HCT116 (cell line): ENCODE measurements around the gene CHST11. TPM values are rescaled to one million over a fixed set of nuclear protein-coding genes. Genes with fewer than 3 reads are reported as not detected.
A peak's percentile ranks its signal among the peaks of the same experiment; 100 is the strongest.

Experiments
- ATAC-seq: fragments of 200-7000 bp; cut with Tn5 transposase; 2 replicates; pipeline ENCODE4 v1.9.1; 2020; ENCODE audit warnings: mild to moderate bottlenecking, moderate library complexity
- BruUV-seq: library from RNA; stranded (reverse); fragments of 400-500 nt; replicated peaks from 2 replicates; lab custom pipeline; 2021; lab: Mats Ljungman, UMichigan
- CTCF ChIA-PET: fragments of 300-600 bp; sonication (Branson Sonifier 250); formaldehyde crosslinking; loops from one replicate; lab custom pipeline; 2021; ENCODE audit warnings: antibody characterized with exemption; lab: Charles Lee
- POLR2A ChIA-PET: fragments of 300-600, 350-600 bp; sonication (Branson Sonifier 250); formaldehyde crosslinking; loops from one replicate; lab custom pipeline; 2021; ENCODE audit warnings: antibody characterized with exemption; lab: Charles Lee
- RAD21 ChIA-PET, 2 experiments: fragments of 300-600 bp; sonication (Branson Sonifier 250); formaldehyde crosslinking; loops; one replicate each; lab custom pipeline; 2023; ENCODE audit warnings: low total read pairs in 2 of 2; ENCODE audit not compliant: uncharacterized antibody in 2 of 2, unreplicated experiment in 2 of 2, low non-redundant PET in 1 of 2; lab: Charles Lee
- DNase-seq: peaks from one replicate; pipeline ENCODE4 v3.0.0-alpha.2; 2010; ENCODE audit warnings: low read depth, low spot score
- H2AFZ ChIP-seq: fragments of 200-600 bp; shearing (Covaris generic), sonication (generic); 2 replicates; pipeline ENCODE4 v1.6.1; 2017; ENCODE audit warnings: low read depth, mixed run types, mixed read lengths, antibody characterized with exemption, low read length; ENCODE audit not compliant: poor library complexity, severe bottlenecking
- H3K27ac ChIP-seq: 2 replicates; pipeline ENCODE4 v1.5.1; 2012; ENCODE audit warnings: low read depth, low read length
- H3K27me3 ChIP-seq: fragments of 200-600 bp; sonication (generic); 2 replicates; pipeline ENCODE4 v1.6.1; 2016; ENCODE audit warnings: mixed run types, low read length, mixed read lengths; ENCODE audit not compliant: insufficient read depth
- H3K36me3 ChIP-seq, 2 experiments: fragments of 200-500 bp in 1 of 2; fragments of 200-600 bp in 1 of 2; sonication (Bioruptor generic) in 1 of 2; sonication (generic) in 1 of 2; 2 replicates each; pipeline versions ENCODE4 v1.5.1 to v1.6.1; 2014 to 2016; ENCODE audit warnings: low read length in 2 of 2, inconsistent platforms in 1 of 2, mixed read lengths in 1 of 2, mixed run types in 1 of 2; ENCODE audit not compliant: insufficient read depth in 2 of 2, control insufficient read depth in 1 of 2
- H3K4me1 ChIP-seq, 2 experiments: fragments of 200-600 bp in 1 of 2; sonication (generic) in 1 of 2; 2 replicates each; pipeline versions ENCODE4 v1.5.1 to v1.6.1; 2012 to 2017; ENCODE audit warnings: low read length in 2 of 2, inconsistent platforms in 1 of 2, mild to moderate bottlenecking in 1 of 2, mixed read lengths in 1 of 2, mixed run types in 1 of 2, moderate library complexity in 1 of 2; ENCODE audit not compliant: insufficient read depth in 2 of 2, control insufficient read depth in 1 of 2
- H3K4me2 ChIP-seq: fragments of 200-600 bp; sonication (generic); 2 replicates; pipeline ENCODE4 v1.6.1; 2017; ENCODE audit warnings: mixed run types, low read length, mixed read lengths
- H3K4me3 ChIP-seq, 2 experiments: fragments of 200-600 bp in 1 of 2; sonication (generic) in 1 of 2; replicated peaks in 1 of 2; 2 replicates each; pipeline ENCODE4 v1.5.1; 2011 to 2016; ENCODE audit warnings: low read length in 2 of 2, control low read depth in 1 of 2, low read depth in 1 of 2, mild to moderate bottlenecking in 1 of 2, mixed read lengths in 1 of 2, mixed run types in 1 of 2
- H3K79me2 ChIP-seq: fragments of 200-600 bp; sonication (generic); 2 replicates; pipeline ENCODE4 v1.6.1; 2017; ENCODE audit warnings: mild to moderate bottlenecking, mixed run types, low read length, moderate library complexity, mixed read lengths; ENCODE audit not compliant: insufficient read depth
- H3K9ac ChIP-seq: fragments of 200-600 bp; sonication (generic); 2 replicates; pipeline ENCODE4 v1.6.1; 2016; ENCODE audit warnings: low read length, mixed read lengths
- H3K9me2 ChIP-seq: fragments of 200-600 bp; sonication (generic), shearing (Covaris generic); 2 replicates; pipeline ENCODE4 v1.6.1; 2017; ENCODE audit warnings: mixed run types, mild to moderate bottlenecking, moderate library complexity; ENCODE audit not compliant: insufficient read depth
- H3K9me3 ChIP-seq, 2 experiments: fragments of 200-500 bp in 1 of 2; fragments of 200-600 bp in 1 of 2; sonication (Bioruptor generic) in 1 of 2; sonication (generic) in 1 of 2; 2 replicates each; pipeline ENCODE4 v1.6.1; 2014 to 2017; ENCODE audit warnings: low read length in 2 of 2, mixed read lengths in 2 of 2, inconsistent platforms in 1 of 2, low read depth in 1 of 2, mild to moderate bottlenecking in 1 of 2, mixed run types in 1 of 2, moderate library complexity in 1 of 2; ENCODE audit not compliant: control insufficient read depth in 1 of 2, insufficient read depth in 1 of 2
- H4K20me1 ChIP-seq: fragments of 200-600 bp; sonication (generic), shearing (Covaris generic); 2 replicates; pipeline ENCODE4 v1.6.1; 2017; ENCODE audit warnings: mixed run types, mild to moderate bottlenecking, moderate library complexity; ENCODE audit not compliant: insufficient read depth
- CEBPB ChIP-seq: IDR thresholded peaks from 2 replicates; pipeline ENCODE4 v1.6.1; 2012; ENCODE audit warnings: low read depth
- ELF1 ChIP-seq: IDR thresholded peaks from 2 replicates; pipeline ENCODE4 v1.6.1; 2012; ENCODE audit warnings: low read depth, borderline replicate concordance
- EZH2 ChIP-seq: fragments of 200-600 bp; sonication (generic); IDR thresholded peaks from 2 replicates; pipeline ENCODE4 v1.6.1; 2017; ENCODE audit warnings: antibody characterized with exemption, mixed run types
- FOSL1 ChIP-seq: IDR thresholded peaks from 2 replicates; pipeline ENCODE4 v1.6.1; 2012; ENCODE audit warnings: low read depth
- POLR2A ChIP-seq: IDR thresholded peaks from 2 replicates; pipeline ENCODE4 v1.7.0; 2011; ENCODE audit warnings: borderline replicate concordance; ENCODE audit not compliant: insufficient read depth, insufficient read length; ENCODE audit errors: extremely low read depth
- POLR2AphosphoS5 ChIP-seq: IDR thresholded peaks from 2 replicates; pipeline ENCODE4 v1.6.1; 2011; ENCODE audit warnings: mild to moderate bottlenecking, low read depth, low read length, moderate library complexity
- SIN3A ChIP-seq: IDR thresholded peaks from 2 replicates; pipeline ENCODE4 v1.6.1; 2012; ENCODE audit warnings: low read depth
- SP1 ChIP-seq: IDR thresholded peaks from 2 replicates; pipeline ENCODE4 v1.6.1; 2012; ENCODE audit warnings: low read depth
- TCF7L2 ChIP-seq: IDR thresholded peaks from 2 replicates; pipeline ENCODE4 v1.7.0; 2011; ENCODE audit warnings: borderline replicate concordance, inconsistent platforms; ENCODE audit not compliant: insufficient read depth, insufficient read length; ENCODE audit errors: extremely low read depth
- ZNF274 ChIP-seq: fragments of 200-500 bp; sonication (Bioruptor generic); IDR thresholded peaks from 2 replicates; pipeline ENCODE4 v1.6.1; 2014; ENCODE audit warnings: mild to moderate bottlenecking, low read depth, low read length, inconsistent platforms
- intact Hi-C: fragments of 100-400 bp; cut with micrococcal nuclease; formaldehyde crosslinking; loops from 2 replicates; pipeline ENCODE4 v1.10.0; 2022
- total RNA-seq: library from RNA; stranded (reverse); gene quantifications from one replicate; pipeline ENCODE4 v1.2.1, GENCODE V29; 2021; ENCODE audit not compliant: unreplicated experiment
- TF ChIP-seq, protein P1 (sequence below): IDR thresholded peaks from 2 replicates; pipeline ENCODE4 v1.6.1; 2012
- TF ChIP-seq, protein P2 (sequence below), 3 experiments: fragments of 200-600 bp in 1 of 3; sonication (generic) in 1 of 3; IDR thresholded peaks in 2 of 3; conservative IDR thresholded peaks in 1 of 3; 2 replicates each; pipeline ENCODE4 v1.5.1; 2012 to 2017; ENCODE audit warnings: low read depth in 2 of 3, low read length in 2 of 3, antibody characterized with exemption in 1 of 3, borderline replicate concordance in 1 of 3, control low read depth in 1 of 3, mild to moderate bottlenecking in 1 of 3, mixed read lengths in 1 of 3, mixed run types in 1 of 3, moderate library complexity in 1 of 3; ENCODE audit not compliant: insufficient read depth in 1 of 3

CHST11 gene
- total RNA-seq, 1 experiment from 2014 or later = 10.1 TPM

DNA sequence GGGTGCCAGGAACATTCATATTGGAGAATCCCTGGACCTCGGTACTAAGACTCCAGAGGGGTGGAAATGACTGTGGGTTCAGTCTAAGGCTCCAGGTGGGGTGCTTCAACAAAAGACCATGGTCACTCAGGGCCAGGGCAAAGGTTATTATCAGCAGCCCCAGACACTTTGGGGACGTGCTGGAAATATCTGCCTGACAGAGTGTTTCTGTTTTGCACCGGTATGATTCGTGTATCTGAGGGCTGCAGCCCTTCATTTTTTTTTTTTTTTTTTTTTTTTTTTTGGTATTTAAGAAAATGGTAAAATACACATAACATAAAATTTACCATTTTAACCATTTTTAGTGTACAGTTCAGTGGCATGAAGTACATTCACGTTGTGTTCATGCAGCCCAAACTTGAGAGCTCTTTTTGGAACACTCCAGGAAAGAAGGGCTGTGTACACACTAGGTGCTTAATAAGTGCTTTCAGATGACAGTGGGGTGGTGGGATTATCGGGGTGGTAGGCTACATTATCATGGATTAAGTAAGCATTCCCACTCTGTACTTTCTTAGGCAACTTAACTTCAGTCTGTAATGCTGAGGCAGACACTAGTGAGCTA lies 120.3 kb downstream of the CHST11 start:
- Histone ChIP-seq H3K36me3 (no peaks in the 10 kb centered on the region), H3K4me3 (no peak overlapping the region), H3K9me2 (no peaks in the 10 kb centered on the region), H3K9me3 (no peaks in the 10 kb centered on the region), H4K20me1 (no peaks in the 10 kb centered on the region), H3K79me2 (no peaks in the 10 kb centered on the region), H2AFZ (no peak overlapping the region), H3K27me3 (no peaks in the 10 kb centered on the region), H3K27ac (no peak overlapping the region), H3K4me2 (no peak overlapping the region), H3K9ac (no peak overlapping the region), H3K4me1 (peaks cover 4 to 46% of the 10 kb centered on the region in 2 experiments; a peak in 3 of 4 replicates)
- ATAC-seq = no peak
- POLR2A ChIA-PET = interaction anchor here (0.7 kb wide), 2 partner anchors 94 to 178 kb away, joined by 3 to 5 read pairs; no protein-coding TSS in a partner anchor
- CTCF ChIA-PET = no interaction called here
- RAD21 ChIA-PET = no interaction called here
- intact Hi-C loops = no loop called here
- DNase-seq = no peak
- TF ChIP-seq POLR2A (no peak), TCF7L2 (no peak), FOSL1 (no peak), ELF1 (no peak), POLR2AphosphoS5 (no peak), EZH2 (no peak), SIN3A (no peak)
- TF ChIP-seq, protein P1, sequence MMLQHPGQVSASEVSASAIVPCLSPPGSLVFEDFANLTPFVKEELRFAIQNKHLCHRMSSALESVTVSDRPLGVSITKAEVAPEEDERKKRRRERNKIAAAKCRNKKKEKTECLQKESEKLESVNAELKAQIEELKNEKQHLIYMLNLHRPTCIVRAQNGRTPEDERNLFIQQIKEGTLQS = no peak
- no TSS peak for BruUV-seq

DNA sequence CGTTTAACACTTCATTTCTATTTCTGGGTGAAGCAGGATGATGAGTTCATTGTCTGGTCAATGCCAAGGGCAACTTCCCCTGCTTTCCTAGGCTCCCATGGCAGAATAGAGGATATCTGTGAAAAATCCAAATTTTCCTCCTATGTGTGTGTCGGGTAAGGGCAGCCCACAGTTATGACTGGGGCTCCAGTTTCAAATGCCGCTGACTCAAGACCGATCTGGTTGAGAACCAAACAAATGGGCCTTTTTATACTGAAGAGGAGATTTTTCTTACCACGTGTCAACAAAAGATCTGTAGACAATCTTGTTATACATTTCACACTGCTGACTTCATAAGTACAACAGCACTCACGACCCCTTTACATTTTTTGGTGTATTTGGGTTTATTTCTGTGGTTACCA lies 120.8 kb downstream of the CHST11 start:
- DNase-seq (no peak), ATAC-seq (no peak)
- Histone ChIP-seq H4K20me1 (no peaks in the 10 kb centered on the region), H3K79me2 (no peaks in the 10 kb centered on the region), H3K27me3 (no peaks in the 10 kb centered on the region), H3K9ac (no peak overlapping the region), H3K36me3 (no peaks in the 10 kb centered on the region), H3K9me2 (no peaks in the 10 kb centered on the region), H2AFZ (no peak overlapping the region), H3K4me3 (no peak overlapping the region), H3K27ac (no peak overlapping the region), H3K4me1 (peaks cover 4 to 46% of the 10 kb centered on the region in 2 experiments; a peak in 3 of 4 replicates), H3K9me3 (no peaks in the 10 kb centered on the region), H3K4me2 (peak overlapping the region; percentile 41; the same call in 1 of the 2 replicates)
- ChIA-PET CTCF (no interaction called here), RAD21 (no interaction called here), POLR2A (interaction anchor here (0.7 kb wide), 2 partner anchors 93 to 178 kb away, joined by 3 to 5 read pairs; no protein-coding TSS in a partner anchor)
- intact Hi-C loops = no loop called here
- no TSS peak for BruUV-seq
- TF ChIP-seq, protein P2, sequence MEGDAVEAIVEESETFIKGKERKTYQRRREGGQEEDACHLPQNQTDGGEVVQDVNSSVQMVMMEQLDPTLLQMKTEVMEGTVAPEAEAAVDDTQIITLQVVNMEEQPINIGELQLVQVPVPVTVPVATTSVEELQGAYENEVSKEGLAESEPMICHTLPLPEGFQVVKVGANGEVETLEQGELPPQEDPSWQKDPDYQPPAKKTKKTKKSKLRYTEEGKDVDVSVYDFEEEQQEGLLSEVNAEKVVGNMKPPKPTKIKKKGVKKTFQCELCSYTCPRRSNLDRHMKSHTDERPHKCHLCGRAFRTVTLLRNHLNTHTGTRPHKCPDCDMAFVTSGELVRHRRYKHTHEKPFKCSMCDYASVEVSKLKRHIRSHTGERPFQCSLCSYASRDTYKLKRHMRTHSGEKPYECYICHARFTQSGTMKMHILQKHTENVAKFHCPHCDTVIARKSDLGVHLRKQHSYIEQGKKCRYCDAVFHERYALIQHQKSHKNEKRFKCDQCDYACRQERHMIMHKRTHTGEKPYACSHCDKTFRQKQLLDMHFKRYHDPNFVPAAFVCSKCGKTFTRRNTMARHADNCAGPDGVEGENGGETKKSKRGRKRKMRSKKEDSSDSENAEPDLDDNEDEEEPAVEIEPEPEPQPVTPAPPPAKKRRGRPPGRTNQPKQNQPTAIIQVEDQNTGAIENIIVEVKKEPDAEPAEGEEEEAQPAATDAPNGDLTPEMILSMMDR (IDR thresholded peaks at IDR 0.05 in 2 of 3, conservative IDR thresholded peaks at IDR 0.05 in 1 of 3; ENCODE audit: borderline replicate concordance in 1 of 3, insufficient read depth in 1 of 3, low read depth in 2 of 3, low read length in 2 of 3) = no peak
- no peak for TF ChIP-seq POLR2A
- TF ChIP-seq CEBPB = no peak
- no peak for TF ChIP-seq EZH2
- no peak for TF ChIP-seq SP1
- TF ChIP-seq ZNF274 = no peak
